ENCODE results near the gene DGKB. TPM values are rescaled to one million over a fixed set of nuclear protein-coding genes. Genes with fewer than 3 reads are reported as not detected.
A peak's percentile ranks its signal among the peaks of the same experiment; 100 is the strongest.

The DGKB gene
- polyA plus RNA-seq, 1 of the 3 experiments (the other 2 are of a cell fraction), result 2.1 TPM

- no peak for TF ChIP-seq USF1 (IDR thresholded peaks at IDR 0.05; ENCODE audit: borderline replicate concordance, low read depth)
- TF ChIP-seq TEAD4 (IDR thresholded peaks at IDR 0.05; ENCODE audit: borderline replicate concordance, insufficient read depth), result no peak
- no peak for TF ChIP-seq TAF1 (IDR thresholded peaks at IDR 0.05; ENCODE audit: borderline replicate concordance, low read depth, low read length)
- no peak for TF ChIP-seq FOSL2 (IDR thresholded peaks at IDR 0.05; ENCODE audit: borderline replicate concordance, low read depth)
- no peak for TF ChIP-seq FOXJ3 (CRISPR knock-in tag; IDR thresholded peaks at IDR 0.05)
- TF ChIP-seq GATA2 (CRISPR knock-in tag; IDR thresholded peaks at IDR 0.05), result peak; percentile 63
- TF ChIP-seq EZH2phosphoT487 (IDR thresholded peaks at IDR 0.05; ENCODE audit: borderline replicate concordance, low read depth), result no peak
- no peak for TF ChIP-seq MEF2A (IDR thresholded peaks at IDR 0.05; ENCODE audit: borderline replicate concordance, low read depth)
- TF ChIP-seq RAD21 (IDR thresholded peaks at IDR 0.05; ENCODE audit: low read length), result no peak
- no peak for TF ChIP-seq IRF3 (IDR thresholded peaks at IDR 0.05; ENCODE audit: low read depth, low read length)
- no peak for TF ChIP-seq TCF12 (IDR thresholded peaks at IDR 0.05)
- TF ChIP-seq MAX (IDR thresholded peaks at IDR 0.05; ENCODE audit: low read depth), result no peak
Observed at GRCh38 chr7:14666913-14667312, 235.6 kb downstream of the DGKB start (continued).

- 16% methylated on average over 1 of the region's 1 CpG for WGBS (ENCODE audit: low lambda C conversion rate)
- H3K27me3 ChIP-seq (ENCODE audit: insufficient read depth), result no peaks in the 10 kb centered on the region
- H3K9me2 ChIP-seq, result no peaks in the 10 kb centered on the region; the same call in 1 of the 2 replicates
- no peaks in the 10 kb centered on the region for H3F3A ChIP-seq (replicated peaks; ENCODE audit: insufficient read depth)
- peaks cover 0 to 20% of the 10 kb centered on the region in 2 experiments; a peak in 1 of 4 replicates for H3K4me1 ChIP-seq (ENCODE audit: control insufficient read depth in 1 of 2, insufficient read depth in 2 of 2, low read depth in 1 of 2, low read length in 1 of 2)
- ChIA-PET POLR2A (no interaction called here), CTCF (interaction anchor here (0.6 to 5.5 kb wide), 8 partner anchors 10 to 1421 kb away, joined by 3 to 41 read pairs (median 4); no protein-coding TSS in a partner anchor)
- H3K9ac ChIP-seq, result no peak overlapping the region
- H3K79me2 ChIP-seq (ENCODE audit: insufficient read depth), result no peaks in the 10 kb centered on the region
- H3K27ac ChIP-seq (ENCODE audit: low read depth in 2 of 2, low read length in 1 of 2), result peak overlapping the region in 1 of 2 experiments; percentile 94; a peak in 2 of 4 replicates
- no peaks in the 10 kb centered on the region for H3K36me3 ChIP-seq (replicated peaks in 1 of 2; ENCODE audit: control insufficient read depth in 1 of 2, insufficient read depth in 2 of 2, low read length in 1 of 2)
- peak; percentile 55 for DNase-seq
- H3K4me2 ChIP-seq, result no peak overlapping the region
- H4K20me1 ChIP-seq (ENCODE audit: insufficient read depth), result no peaks in the 10 kb centered on the region
- H2AFZ ChIP-seq (ENCODE audit: low read depth), result no peak overlapping the region
- H3K4me3 ChIP-seq (ENCODE audit: low read depth in 2 of 2, low read length in 1 of 2), result no peak overlapping the region
- no peaks in the 10 kb centered on the region for H3K9me3 ChIP-seq
- TF ChIP-seq FOXM1 (IDR thresholded peaks at IDR 0.05; ENCODE audit: low read depth) (no peak), SIN3A (IDR thresholded peaks at IDR 0.05; ENCODE audit: borderline replicate concordance, low read depth, low read length) (no peak), CTCF (IDR thresholded peaks at IDR 0.05) (no peak), NFIC (IDR thresholded peaks at IDR 0.05; ENCODE audit: borderline replicate concordance) (no peak), IRF3 (IDR thresholded peaks at IDR 0.05; ENCODE audit: low read depth, low read length) (no peak), MAX (IDR thresholded peaks at IDR 0.05; ENCODE audit: low read depth) (no peak), EP300 (IDR thresholded peaks at IDR 0.05; ENCODE audit: borderline replicate concordance in 1 of 2, low read depth in 1 of 2, low read length in 1 of 2) (peak in 1 of 2 experiments; percentile 100; a peak in 2 of 4 replicates), USF1 (IDR thresholded peaks at IDR 0.05; ENCODE audit: borderline replicate concordance, low read depth) (no peak), CHD2 (IDR thresholded peaks at IDR 0.05; ENCODE audit: low read length, partially characterized antibody) (peak; percentile 90), GABPA (IDR thresholded peaks at IDR 0.05; ENCODE audit: low read depth) (no peak), MEF2A (IDR thresholded peaks at IDR 0.05; ENCODE audit: borderline replicate concordance, low read depth) (no peak), MXI1 (IDR thresholded peaks at IDR 0.05; ENCODE audit: low read depth, low read length) (no peak; the same call in 1 of the 2 replicates), NRF1 (IDR thresholded peaks at IDR 0.05; ENCODE audit: low read depth, low read length) (no peak), RCOR1 (IDR thresholded peaks at IDR 0.05; ENCODE audit: low read length) (peak; percentile 97), RAD21 (IDR thresholded peaks at IDR 0.05; ENCODE audit: low read length) (peak; percentile 15; the same call in 1 of the 2 replicates), USF2 (IDR thresholded peaks at IDR 0.05; ENCODE audit: borderline replicate concordance, low read depth, low read length) (no peak), GATA2 (CRISPR knock-in tag; IDR thresholded peaks at IDR 0.05) (peak; percentile 94), EZH2phosphoT487 (IDR thresholded peaks at IDR 0.05; ENCODE audit: borderline replicate concordance, low read depth) (no peak), FOXJ3 (CRISPR knock-in tag; IDR thresholded peaks at IDR 0.05) (peak; percentile 91)
Observed at GRCh38 chr7:14666304-14666703, 236.2 kb downstream of the DGKB start.

Measured in SK-N-SH (cell line).